ENCODE results near the gene TOGARAM1.

DNA sequence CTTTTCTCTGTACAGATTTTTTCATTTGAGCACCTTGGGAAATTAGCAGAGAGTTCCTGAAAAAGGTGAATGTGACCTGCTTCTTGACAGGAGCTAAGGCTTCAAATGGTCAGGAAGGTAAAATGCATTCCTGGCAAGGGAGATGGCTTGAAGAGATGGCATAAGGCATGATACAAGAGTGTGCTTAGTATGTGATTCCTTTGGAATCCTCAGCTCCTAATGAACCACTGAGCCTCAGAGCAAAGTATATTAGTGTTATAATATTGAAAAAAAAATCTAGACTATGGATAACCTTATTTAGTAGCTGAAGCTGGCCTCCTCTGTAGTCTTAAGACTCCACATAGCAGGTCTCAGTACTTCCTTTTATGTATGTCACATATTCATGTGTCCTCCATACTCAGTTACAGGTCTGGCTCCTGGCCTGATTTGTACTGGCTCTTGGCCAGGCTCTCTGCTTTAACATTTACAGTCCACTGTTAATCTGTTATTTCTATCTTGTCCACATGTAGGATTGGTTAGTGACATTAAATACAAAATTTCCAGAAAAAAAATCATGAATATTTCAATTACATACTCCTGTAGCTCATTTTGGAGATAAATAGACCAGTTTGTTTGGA is 17.9 kb downstream of the TOGARAM1 start:
- TF ChIP-seq NFRKB (IDR thresholded peaks at IDR 0.05) (no peak), FOXM1 (IDR thresholded peaks at IDR 0.05; ENCODE audit: borderline replicate concordance) (no peak), BHLHE40 (IDR thresholded peaks at IDR 0.05; ENCODE audit: borderline replicate concordance) (no peak), SP1 (IDR thresholded peaks at IDR 0.05) (no peak), SUZ12 (IDR thresholded peaks at IDR 0.05) (no peak), ARNT (IDR thresholded peaks at IDR 0.05) (no peak), TARDBP (IDR thresholded peaks at IDR 0.05) (no peak), HDGF (IDR thresholded peaks at IDR 0.05; ENCODE audit: borderline replicate concordance) (no peak), ELF4 (IDR thresholded peaks at IDR 0.05) (no peak)
